ENCODE data around the gene TCL1B. TPM values are rescaled to one million over a fixed set of nuclear protein-coding genes. Genes with fewer than 3 reads are reported as not detected.

The TCL1B gene
- total RNA-seq, 1 experiment from 2014 or later = 3.6 TPM

DNA sequence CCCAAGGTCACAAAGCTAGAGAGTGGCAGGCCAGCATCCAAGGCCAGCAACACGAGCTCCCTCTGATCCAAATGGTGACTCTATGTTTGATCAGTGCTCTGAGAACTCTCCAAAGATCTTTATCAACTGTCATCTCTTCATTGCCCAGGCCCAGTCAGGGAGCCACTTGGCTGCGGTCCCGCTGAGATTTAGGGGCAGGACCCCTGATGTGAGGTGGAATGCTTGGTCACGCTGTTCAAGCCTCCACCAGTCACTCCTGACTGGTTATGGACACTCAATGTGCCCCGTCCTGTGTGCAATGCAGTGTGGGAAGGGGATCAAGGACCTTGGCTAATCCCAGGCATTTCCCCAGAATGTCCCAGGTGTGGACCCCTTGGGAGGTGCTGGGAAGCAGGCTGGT lies 19.8 kb upstream of the TCL1B start:
- H3K4me1 ChIP-seq (ENCODE audit: insufficient read depth, low read length) = peaks cover 5% of the 10 kb centered on the region; the same call in 1 of the 2 replicates
- no peak overlapping the region for H3K27ac ChIP-seq (ENCODE audit: insufficient read length, low read depth, low read length)
- no peak overlapping the region for H2BK12ac ChIP-seq (ENCODE audit: insufficient read length, low read depth, low read length)
- whole genome bisulfite sequencing (ENCODE audit: extremely low coverage, insufficient read length, low lambda C conversion rate) = no CpG with 5 or more reads among the region's 5 CpGs
- no peak overlapping the region for H3K9ac ChIP-seq (ENCODE audit: extremely low read depth, insufficient read length, low read length)
- H3K4me1 Mint-ChIP-seq = peaks cover 20 to 39% of the 10 kb centered on the region in 2 experiments
- no peak overlapping the region for H4K91ac ChIP-seq (ENCODE audit: insufficient read length, low read depth, low read length)
- H3K9me3 Mint-ChIP-seq = no peaks in the 10 kb centered on the region; a peak in 2 of 5 replicates
- no peak overlapping the region for H3K4ac ChIP-seq (ENCODE audit: low read depth, low read length)
- no peak overlapping the region for H3K4me3 Mint-ChIP-seq
- no peak overlapping the region for H3K4me2 ChIP-seq (ENCODE audit: insufficient read depth, insufficient read length, low read length)
- no peak overlapping the region for H3K18ac ChIP-seq (ENCODE audit: insufficient read length, low read depth, low read length)
- H3K23ac ChIP-seq (ENCODE audit: insufficient read length, low read depth, low read length) = no peak overlapping the region
- no peak overlapping the region for H4K5ac ChIP-seq (ENCODE audit: insufficient read length, low read depth, low read length)
- no peaks in the 10 kb centered on the region for H3K79me2 ChIP-seq (ENCODE audit: insufficient read depth, low read length)
- DNase-seq = no peak
- H3K79me1 ChIP-seq (ENCODE audit: insufficient read depth, low read depth, low read length, poor library complexity, severe bottlenecking) = no peaks in the 10 kb centered on the region
- TF ChIP-seq, protein P1, sequence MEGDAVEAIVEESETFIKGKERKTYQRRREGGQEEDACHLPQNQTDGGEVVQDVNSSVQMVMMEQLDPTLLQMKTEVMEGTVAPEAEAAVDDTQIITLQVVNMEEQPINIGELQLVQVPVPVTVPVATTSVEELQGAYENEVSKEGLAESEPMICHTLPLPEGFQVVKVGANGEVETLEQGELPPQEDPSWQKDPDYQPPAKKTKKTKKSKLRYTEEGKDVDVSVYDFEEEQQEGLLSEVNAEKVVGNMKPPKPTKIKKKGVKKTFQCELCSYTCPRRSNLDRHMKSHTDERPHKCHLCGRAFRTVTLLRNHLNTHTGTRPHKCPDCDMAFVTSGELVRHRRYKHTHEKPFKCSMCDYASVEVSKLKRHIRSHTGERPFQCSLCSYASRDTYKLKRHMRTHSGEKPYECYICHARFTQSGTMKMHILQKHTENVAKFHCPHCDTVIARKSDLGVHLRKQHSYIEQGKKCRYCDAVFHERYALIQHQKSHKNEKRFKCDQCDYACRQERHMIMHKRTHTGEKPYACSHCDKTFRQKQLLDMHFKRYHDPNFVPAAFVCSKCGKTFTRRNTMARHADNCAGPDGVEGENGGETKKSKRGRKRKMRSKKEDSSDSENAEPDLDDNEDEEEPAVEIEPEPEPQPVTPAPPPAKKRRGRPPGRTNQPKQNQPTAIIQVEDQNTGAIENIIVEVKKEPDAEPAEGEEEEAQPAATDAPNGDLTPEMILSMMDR (conservative IDR thresholded peaks at IDR 0.05) = no peak
- no peaks in the 10 kb centered on the region for H3K27me3 ChIP-seq (ENCODE audit: insufficient read depth, low read length)
- H3K27me3 Mint-ChIP-seq (ENCODE audit: low read depth) = peaks cover 85% of the 10 kb centered on the region
- H3K56ac ChIP-seq (ENCODE audit: insufficient read length, low read depth, low read length) = no peak overlapping the region
- no peak overlapping the region for H3K14ac ChIP-seq (ENCODE audit: insufficient read depth, low read length)
- no peak overlapping the region for H2BK120ac ChIP-seq (ENCODE audit: low read depth, low read length, poor library complexity, severe bottlenecking)
- no peaks in the 10 kb centered on the region for H3K23me2 ChIP-seq (ENCODE audit: insufficient read length, low read depth, low read length, poor library complexity, severe bottlenecking)
- no peak overlapping the region for H2BK20ac ChIP-seq (ENCODE audit: low read depth, low read length, poor library complexity, severe bottlenecking)
- no peaks in the 10 kb centered on the region for H3K9me3 ChIP-seq (ENCODE audit: control insufficient read depth, low read depth, low read length)
- no peak overlapping the region for H2BK5ac ChIP-seq (ENCODE audit: insufficient read length, low read length)
- no peaks in the 10 kb centered on the region for H3K36me3 Mint-ChIP-seq (ENCODE audit: insufficient read depth in 1 of 3, low read depth in 3 of 3)
- H4K20me1 ChIP-seq (ENCODE audit: control insufficient read depth, insufficient read depth, insufficient read length) = no peaks in the 10 kb centered on the region
- H2AFZ ChIP-seq (ENCODE audit: low read length) = no peak overlapping the region
- no peak overlapping the region for H4K8ac ChIP-seq (replicated peaks; ENCODE audit: insufficient read length, low read depth, low read length)
- no peak overlapping the region for H3T11ph ChIP-seq (ENCODE audit: low read length)
- no peak overlapping the region for H3K27ac Mint-ChIP-seq
- H2BK15ac ChIP-seq (ENCODE audit: low read depth, low read length) = no peak overlapping the region
- H2AK5ac ChIP-seq (ENCODE audit: insufficient read length, low read length) = no peak overlapping the region
